Left forelimb (tissue), 1 donor: ENCODE measurements around the gene TBCD.
"Not testable (repeated sequence)": the region's sequence is repeated elsewhere in the genome, so short reads cannot be mapped to it uniquely, and the experiment has no call there.

Source experiments
- DNase-seq: peaks from one replicate; pipeline ENCODE4 v3.0.0-alpha.2; 2018; ENCODE audit warnings: low spot score

The TBCD gene

GRCh38 chr17:82974136-82974952, 222.5 kb downstream of the TBCD start:
- peak; percentile 63 for DNase-seq

DNA sequence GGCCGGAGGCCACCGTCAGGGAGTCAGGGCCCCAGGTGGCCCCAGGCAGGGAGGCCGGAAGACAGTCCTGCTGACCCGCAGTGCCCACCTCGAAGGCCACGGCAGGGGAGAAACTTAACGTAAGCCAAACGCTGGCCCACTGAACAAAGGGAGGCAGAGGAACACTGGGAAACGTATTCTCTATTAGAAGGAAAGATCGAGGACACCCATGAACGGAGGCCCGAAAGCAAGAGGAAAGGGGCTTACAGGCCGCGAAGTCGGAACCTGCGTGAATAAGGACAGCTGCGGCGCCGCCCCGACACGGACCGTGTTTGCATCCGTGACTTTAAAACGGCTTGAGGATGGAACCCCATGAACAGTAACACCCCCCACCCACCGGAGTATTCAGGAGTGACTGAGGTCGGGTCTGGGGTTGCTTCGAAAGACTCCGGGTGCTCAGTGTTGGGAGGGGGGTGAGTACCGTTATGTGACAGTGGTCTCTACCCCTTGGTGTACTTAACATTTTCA, 225.2 kb downstream of the TBCD start:
- no peak for DNase-seq

- peak; percentile 34 for DNase-seq
These were observed 225.7 kb downstream of the TBCD start for GRCh38 chr17:82977606-82978005.

DNA sequence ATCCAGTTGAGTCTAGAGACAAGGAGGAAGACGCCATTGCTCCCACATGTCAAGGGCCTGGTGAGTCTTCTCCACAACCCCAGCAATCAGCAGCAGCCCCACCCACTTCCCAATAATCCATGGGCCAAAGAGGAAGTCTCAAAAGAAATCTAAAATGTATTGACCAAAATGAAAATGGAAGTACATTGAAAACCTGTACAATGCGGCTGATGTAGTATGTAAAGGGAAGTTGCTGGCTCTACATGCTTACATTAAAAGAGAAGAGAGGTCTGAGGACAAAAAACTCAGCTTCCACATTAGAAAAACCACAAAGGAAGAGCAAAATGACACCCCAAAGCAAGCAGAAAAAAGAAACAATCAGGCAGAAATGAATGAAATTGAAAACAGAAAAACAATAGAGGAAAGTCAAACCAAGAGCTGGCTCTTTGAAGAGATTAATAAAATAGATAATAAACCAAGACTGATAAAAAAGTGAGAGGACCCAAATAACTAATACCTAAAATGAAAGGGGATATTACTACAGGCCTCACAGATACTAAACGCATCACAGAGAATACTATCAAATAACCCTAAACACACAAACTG, 227.0 kb downstream of the TBCD start:
- DNase-seq: no peak

DNA sequence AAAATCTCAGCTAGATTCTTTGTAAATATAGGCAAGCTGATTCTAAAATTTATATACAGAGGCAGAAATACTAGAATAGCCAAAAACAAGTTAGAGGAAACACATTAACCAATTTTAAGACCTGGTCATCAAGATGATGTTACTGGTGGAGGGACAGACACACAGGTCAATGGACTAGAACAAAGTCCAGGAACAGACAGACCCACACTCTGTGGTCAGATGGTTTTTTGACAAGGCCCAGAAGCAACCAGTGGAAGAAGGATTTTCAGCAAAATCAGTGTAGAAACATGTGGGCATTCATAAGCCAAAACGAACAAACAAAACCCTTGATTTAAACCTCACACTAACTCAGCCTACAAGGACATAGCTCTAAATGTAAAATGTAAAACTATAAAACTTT, 227.9 kb downstream of the TBCD start:
- DNase-seq: no peak

DNA sequence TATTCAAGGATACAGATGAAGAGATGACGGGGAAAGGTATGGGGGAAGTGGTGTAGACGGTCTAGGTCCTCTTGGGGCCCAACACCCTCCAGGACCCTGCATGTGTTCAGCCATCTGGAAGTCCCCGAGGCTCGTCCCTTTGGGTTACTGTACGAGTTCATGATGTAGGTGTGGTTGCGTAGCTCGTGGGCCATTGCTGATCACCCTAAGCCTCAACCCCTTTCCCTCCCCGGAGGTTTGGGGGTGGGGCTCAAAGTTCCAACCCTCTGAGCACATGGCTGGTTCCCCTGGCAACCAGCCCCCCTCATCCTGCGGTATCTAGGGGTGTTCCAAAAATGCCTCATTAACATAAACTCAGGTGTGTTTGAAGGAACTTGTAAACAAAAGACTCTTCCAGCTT, 228.8 kb downstream of the TBCD start:
- peak; percentile 23 for DNase-seq

DNA sequence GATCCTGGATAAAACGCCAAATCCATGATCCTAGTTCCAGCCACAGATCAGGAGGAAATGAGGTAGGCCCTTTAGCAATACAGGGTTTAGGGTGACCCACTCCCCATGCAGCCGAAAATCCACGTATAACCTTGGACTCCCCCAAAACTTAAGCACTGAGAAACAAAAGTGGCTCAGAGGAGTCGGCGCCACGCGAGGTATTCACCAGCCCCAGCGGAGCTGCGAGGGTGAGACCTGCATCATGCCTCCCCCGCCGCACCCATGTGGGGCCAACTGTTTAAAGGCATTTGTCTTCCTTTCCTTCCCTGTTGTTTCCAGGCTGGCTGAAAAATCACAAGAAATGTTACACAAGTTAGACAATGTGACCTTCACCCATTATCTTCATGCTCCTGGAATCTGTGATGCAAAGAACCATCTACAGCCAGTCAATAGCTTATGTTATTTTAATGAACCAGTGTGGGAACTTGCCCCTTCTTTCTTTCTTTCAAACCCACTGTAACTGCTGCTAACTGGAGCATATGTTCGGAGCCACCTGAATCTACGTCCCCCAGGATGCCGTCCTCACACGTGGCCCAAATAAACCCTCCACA, 229.4 kb downstream of the TBCD start:
- DNase-seq: peak; percentile 36

- DNase-seq: peak; percentile 58
These were observed 231.8 kb downstream of the TBCD start for GRCh38 chr17:82983510-82984248.

DNA sequence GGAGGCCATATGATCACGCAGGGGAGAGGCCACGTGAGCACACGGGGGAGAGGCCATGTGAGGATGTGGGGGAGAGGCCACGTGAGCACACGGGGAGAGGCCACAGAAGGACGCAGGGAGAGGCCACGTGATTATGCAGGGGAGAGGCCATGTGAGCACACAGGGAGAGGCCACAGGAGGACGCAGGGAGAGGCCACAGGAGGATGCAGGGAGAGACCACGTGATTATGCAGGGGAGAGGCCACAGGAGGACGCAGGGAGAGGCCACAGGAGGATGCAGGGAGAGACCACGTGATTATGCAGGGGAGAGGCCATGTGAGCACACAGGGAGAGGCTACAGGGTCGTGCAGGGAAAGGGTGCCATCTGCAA, 232.4 kb downstream of the TBCD start:
- DNase-seq: not testable (repeated sequence)

- DNase-seq: peak; percentile 48
These were observed 233.0 kb downstream of the TBCD start for GRCh38 chr17:82984751-82985427.

GRCh38 chr17:82985428-82985805, 233.6 kb downstream of the TBCD start:
- peak; percentile 42 for DNase-seq

GRCh38 chr17:82985973-82986372, 234.1 kb downstream of the TBCD start:
- peak; percentile 75 for DNase-seq

DNA sequence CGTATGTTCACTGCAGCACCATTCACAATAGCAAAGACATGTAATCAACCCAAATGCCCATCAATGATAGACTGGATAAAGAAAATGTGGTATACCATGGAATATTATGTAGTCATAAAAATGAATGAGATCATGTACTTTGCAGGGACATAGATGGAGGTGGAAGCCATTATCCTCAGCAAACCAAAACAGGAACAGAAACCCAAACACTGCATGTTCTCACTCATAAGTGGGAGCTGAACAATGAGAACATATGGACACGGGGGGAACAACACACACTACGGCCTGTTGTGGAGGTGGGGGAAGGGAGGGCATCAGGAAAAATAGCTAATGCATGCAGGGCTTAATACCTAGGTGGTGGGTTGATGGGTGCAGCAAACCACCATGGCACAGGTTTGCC, 237.2 kb downstream of the TBCD start:
- not testable (repeated sequence) for DNase-seq

- DNase-seq: no peak
These were observed 238.0 kb downstream of the TBCD start for GRCh38 chr17:82989881-82990280.

- no peak for DNase-seq
These were observed 241.1 kb downstream of the TBCD start for GRCh38 chr17:82993005-82993404.
